ENCODE measurements around the gene FOXR1.
A peak's percentile ranks its signal among the peaks of the same experiment; 100 is the strongest.
"Not testable (repeated sequence)": the region's sequence is repeated elsewhere in the genome, so short reads cannot be mapped to it uniquely, and the experiment has no call there.

Gene FOXR1

DNA sequence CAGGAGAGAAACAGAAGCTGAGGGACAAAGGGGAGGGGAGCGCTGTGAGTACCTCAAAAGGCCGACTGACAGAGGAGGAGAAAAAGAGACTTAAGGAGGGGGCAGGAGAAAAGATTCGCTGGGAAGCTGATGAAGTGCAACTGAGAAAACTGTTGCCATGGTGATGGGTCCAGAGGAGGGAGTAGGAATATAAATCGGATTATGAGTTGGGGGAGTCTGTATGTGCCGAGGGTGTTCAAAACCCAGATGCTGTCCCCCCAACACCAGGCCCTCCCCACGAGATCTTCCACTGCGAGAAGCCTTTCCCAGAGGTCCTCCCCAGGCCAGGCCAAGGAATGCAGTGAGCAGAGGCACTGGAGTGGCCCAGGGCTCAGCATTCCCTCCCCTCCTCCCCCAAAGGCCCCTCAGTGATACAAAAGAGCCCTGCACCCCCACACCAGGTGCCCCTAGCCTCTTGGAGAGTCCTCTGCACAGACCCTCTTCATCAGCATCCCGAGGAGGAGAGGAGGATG, 32.1 kb upstream of the FOXR1 start:
- no peak overlapping the region for H3K4me3 ChIP-seq (ENCODE audit: low read depth, low read length)
- DNase-seq (ENCODE audit: low read depth) = no peak
- TF ChIP-seq, protein P1, sequence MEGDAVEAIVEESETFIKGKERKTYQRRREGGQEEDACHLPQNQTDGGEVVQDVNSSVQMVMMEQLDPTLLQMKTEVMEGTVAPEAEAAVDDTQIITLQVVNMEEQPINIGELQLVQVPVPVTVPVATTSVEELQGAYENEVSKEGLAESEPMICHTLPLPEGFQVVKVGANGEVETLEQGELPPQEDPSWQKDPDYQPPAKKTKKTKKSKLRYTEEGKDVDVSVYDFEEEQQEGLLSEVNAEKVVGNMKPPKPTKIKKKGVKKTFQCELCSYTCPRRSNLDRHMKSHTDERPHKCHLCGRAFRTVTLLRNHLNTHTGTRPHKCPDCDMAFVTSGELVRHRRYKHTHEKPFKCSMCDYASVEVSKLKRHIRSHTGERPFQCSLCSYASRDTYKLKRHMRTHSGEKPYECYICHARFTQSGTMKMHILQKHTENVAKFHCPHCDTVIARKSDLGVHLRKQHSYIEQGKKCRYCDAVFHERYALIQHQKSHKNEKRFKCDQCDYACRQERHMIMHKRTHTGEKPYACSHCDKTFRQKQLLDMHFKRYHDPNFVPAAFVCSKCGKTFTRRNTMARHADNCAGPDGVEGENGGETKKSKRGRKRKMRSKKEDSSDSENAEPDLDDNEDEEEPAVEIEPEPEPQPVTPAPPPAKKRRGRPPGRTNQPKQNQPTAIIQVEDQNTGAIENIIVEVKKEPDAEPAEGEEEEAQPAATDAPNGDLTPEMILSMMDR (IDR thresholded peaks at IDR 0.05; ENCODE audit: low read depth, low read length) = no peak
- no peak for TF ChIP-seq POLR2A (IDR thresholded peaks at IDR 0.05; ENCODE audit: extremely low read depth, insufficient read length)
- TF ChIP-seq, protein P2, sequence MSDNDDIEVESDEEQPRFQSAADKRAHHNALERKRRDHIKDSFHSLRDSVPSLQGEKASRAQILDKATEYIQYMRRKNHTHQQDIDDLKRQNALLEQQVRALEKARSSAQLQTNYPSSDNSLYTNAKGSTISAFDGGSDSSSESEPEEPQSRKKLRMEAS (IDR thresholded peaks at IDR 0.05; ENCODE audit: low read depth, low read length) = no peak
- TF ChIP-seq MYC (IDR thresholded peaks at IDR 0.05; ENCODE audit: low read depth, low read length) = no peak

DNA sequence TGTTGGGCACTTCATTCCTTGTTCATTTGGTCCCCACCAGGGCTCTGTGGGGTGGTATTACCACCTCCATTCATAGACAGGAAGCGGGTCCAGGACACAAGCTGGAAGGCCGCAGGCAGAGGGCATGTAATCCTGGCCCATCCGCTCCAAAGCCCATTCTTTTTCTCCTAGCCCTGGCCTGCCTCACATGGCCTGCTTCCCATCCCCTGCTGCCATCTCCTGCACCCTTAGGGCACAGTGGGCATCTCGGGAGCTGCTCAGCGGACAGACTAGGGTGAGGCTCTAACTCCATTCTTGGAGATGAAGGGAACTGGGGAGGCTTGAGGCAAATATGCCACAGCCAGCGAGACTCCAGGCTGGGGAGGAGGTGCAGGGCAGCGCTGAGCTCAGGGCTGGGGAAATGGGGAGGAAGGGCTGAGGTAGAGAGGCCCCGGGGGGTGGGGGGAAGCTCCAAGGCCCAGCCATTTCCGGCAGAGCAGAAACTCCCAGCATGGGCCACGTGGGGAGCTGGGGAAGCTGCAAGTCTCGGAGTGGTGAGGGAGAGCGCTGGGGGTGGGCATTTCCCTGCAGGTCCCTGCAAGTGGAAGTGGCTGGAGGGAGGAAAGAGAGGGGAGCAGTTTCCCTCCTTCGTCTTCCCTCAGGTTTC, 31.5 kb upstream of the FOXR1 start:
- TF ChIP-seq, protein P2 (IDR thresholded peaks at IDR 0.05; ENCODE audit: low read depth, low read length) = peak; percentile 92
- TF ChIP-seq POLR2A (IDR thresholded peaks at IDR 0.05; ENCODE audit: extremely low read depth, insufficient read length) (no peak), MYC (IDR thresholded peaks at IDR 0.05; ENCODE audit: low read depth, low read length) (peak; percentile 89)
- TF ChIP-seq, protein P1 (IDR thresholded peaks at IDR 0.05; ENCODE audit: low read depth, low read length) = no peak
- H3K4me3 ChIP-seq (ENCODE audit: low read depth, low read length) = no peak overlapping the region
- DNase-seq (ENCODE audit: low read depth) = peak; percentile 94

DNA sequence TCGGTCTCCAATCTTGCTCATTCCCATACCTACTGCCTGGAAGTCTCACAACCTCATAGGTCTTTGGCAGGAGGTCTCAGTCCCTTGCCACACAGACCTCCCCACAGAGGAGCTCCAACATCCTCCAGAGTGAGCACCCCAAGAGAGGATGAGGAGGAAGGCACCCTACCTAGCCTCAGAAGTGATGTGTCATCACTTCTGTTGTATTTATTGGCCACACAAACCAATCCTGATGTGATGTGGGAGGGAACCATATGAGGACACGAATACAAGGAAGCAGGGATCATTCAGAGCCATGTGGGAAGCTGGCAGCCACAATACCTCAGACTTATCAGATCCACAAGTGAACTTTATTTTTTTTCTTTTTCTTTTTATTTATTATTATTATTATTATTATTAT, 24.5 kb upstream of the FOXR1 start:
- no peak for DNase-seq (ENCODE audit: low read depth)

DNA sequence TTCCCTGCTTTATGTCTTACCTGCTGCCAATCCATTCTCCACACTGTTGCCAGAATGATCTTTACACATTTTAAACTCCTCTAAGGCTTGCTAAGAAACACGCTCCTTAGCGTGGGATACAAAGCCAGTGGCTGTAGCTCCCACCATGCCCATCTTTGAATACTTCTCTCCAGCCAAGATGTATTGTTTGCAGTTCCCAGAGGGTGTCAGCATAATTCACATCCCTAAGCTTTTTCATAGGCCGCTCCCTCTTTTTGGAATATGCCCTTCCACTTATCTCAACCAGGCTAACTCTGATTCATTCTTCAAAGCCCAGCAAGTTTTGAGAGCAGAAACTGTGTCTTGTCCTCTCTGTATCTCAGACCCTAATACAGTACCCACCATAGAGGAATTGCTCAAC, 23.6 kb upstream of the FOXR1 start:
- H3K4me3 ChIP-seq (ENCODE audit: low read depth, low read length) = no peak overlapping the region
- no peak for DNase-seq (ENCODE audit: low read depth)
- no peak for TF ChIP-seq MYC (IDR thresholded peaks at IDR 0.05; ENCODE audit: low read depth, low read length)
- TF ChIP-seq, protein P2 (IDR thresholded peaks at IDR 0.05; ENCODE audit: low read depth, low read length) = no peak
- TF ChIP-seq, protein P1 (IDR thresholded peaks at IDR 0.05; ENCODE audit: low read depth, low read length) = no peak
- no peak for TF ChIP-seq POLR2A (IDR thresholded peaks at IDR 0.05; ENCODE audit: extremely low read depth, insufficient read length)

More for the DNA sequence above, 24.5 kb upstream of the FOXR1 start:
- no peak for TF ChIP-seq POLR2A (IDR thresholded peaks at IDR 0.05; ENCODE audit: extremely low read depth, insufficient read length)
- TF ChIP-seq MYC (IDR thresholded peaks at IDR 0.05; ENCODE audit: low read depth, low read length) = no peak
- TF ChIP-seq, protein P1 (IDR thresholded peaks at IDR 0.05; ENCODE audit: low read depth, low read length) = no peak
- TF ChIP-seq, protein P2 (IDR thresholded peaks at IDR 0.05; ENCODE audit: low read depth, low read length) = no peak
- no peak overlapping the region for H3K4me3 ChIP-seq (ENCODE audit: low read depth, low read length)

DNA sequence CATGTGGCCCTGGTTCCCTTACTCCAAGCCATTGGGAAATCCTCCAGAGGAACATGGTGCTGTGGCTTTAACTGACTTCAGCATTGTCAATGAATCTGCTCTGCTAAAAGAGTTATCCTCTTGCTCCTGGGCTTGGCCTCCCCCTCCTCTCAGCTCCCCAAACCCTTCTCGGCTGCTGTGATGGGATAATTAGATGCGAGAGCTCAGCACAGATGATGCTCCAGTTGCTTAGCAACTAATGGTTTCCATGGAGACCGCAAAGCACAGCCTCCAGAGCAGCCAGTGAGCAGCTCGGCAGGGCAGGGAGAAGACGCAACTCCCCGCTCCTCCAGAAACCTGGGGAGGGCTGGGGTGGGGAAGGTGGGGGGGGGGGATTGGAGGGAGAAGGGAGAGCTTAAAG, 18.3 kb upstream of the FOXR1 start:
- TF ChIP-seq, protein P2 (IDR thresholded peaks at IDR 0.05; ENCODE audit: low read depth, low read length) = no peak
- TF ChIP-seq MYC (IDR thresholded peaks at IDR 0.05; ENCODE audit: low read depth, low read length) = no peak
- TF ChIP-seq, protein P1 (IDR thresholded peaks at IDR 0.05; ENCODE audit: low read depth, low read length) = no peak
- no peak for TF ChIP-seq POLR2A (IDR thresholded peaks at IDR 0.05; ENCODE audit: extremely low read depth, insufficient read length)
- peak; percentile 34 for DNase-seq (ENCODE audit: low read depth)
- H3K4me3 ChIP-seq (ENCODE audit: low read depth, low read length) = no peak overlapping the region

DNA sequence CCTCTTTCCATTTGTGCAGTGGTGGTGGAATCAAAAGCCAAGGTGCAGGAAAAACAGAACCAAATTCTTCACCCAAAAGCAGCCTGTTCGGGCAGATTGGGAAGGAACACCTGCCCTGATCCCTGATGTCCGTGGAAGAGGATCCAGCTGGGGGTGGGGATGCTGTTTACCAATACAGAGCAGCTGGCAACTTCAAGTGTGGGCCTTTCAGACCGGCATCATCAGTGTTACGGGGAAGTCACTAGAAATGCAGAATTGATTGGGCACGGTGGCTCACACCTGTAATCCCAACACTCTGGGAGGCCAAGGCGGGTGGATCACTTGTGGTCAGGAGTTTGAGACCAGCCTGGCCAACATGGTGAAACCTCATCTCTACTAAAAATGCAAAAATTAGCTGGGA, 17.6 kb upstream of the FOXR1 start:
- H3K4me3 ChIP-seq (ENCODE audit: low read depth, low read length); DNase-seq (ENCODE audit: low read depth): not testable (repeated sequence)
